ENCODE measurements around the gene CIB4. TPM values are rescaled to one million over a fixed set of nuclear protein-coding genes. Genes with fewer than 3 reads are reported as not detected.

The CIB4 gene
- not detected for total RNA-seq

- no peak for DNase-seq (ENCODE audit: low read depth in 2 of 3, low spot score in 2 of 3)
Observed at GRCh38 chr2:26640781-26641564, at the start of gene CIB4. Gene CIB4 (minus strand): TSS chr2:26641366. CDS start chr2:26641314, 52 bp downstream.

- no peak for DNase-seq (ENCODE audit: low read depth in 2 of 3, low spot score in 2 of 3)
Observed at GRCh38 chr2:26687801-26688200, 46.6 kb upstream of the CIB4 start.

- no peak for DNase-seq (ENCODE audit: low read depth in 2 of 3, low spot score in 2 of 3)
Observed at GRCh38 chr2:26687328-26687727, 46.2 kb upstream of the CIB4 start.

- DNase-seq (ENCODE audit: low read depth in 2 of 3, low spot score in 2 of 3) = peak in 1 of 3 donors; percentile 23
Observed at GRCh38 chr2:26685989-26686839, 45.0 kb upstream of the CIB4 start.

- no peak for DNase-seq (ENCODE audit: low read depth in 2 of 3, low spot score in 2 of 3)
Observed at GRCh38 chr2:26685341-26685740, 44.2 kb upstream of the CIB4 start.

GRCh38 chr2:26683583-26683982, 42.4 kb upstream of the CIB4 start:
- DNase-seq (ENCODE audit: low read depth in 2 of 3, low spot score in 2 of 3) = no peak

- no peak for DNase-seq (ENCODE audit: low read depth in 2 of 3, low spot score in 2 of 3)
Observed at GRCh38 chr2:26682155-26682554, 41.0 kb upstream of the CIB4 start.

GRCh38 chr2:26681656-26682055, 40.5 kb upstream of the CIB4 start:
- DNase-seq (ENCODE audit: low read depth in 2 of 3, low spot score in 2 of 3) = no peak

GRCh38 chr2:26679867-26680266, 38.7 kb upstream of the CIB4 start:
- DNase-seq (ENCODE audit: low read depth in 2 of 3, low spot score in 2 of 3) = no peak

- no peak for DNase-seq (ENCODE audit: low read depth in 2 of 3, low spot score in 2 of 3)
Observed at GRCh38 chr2:26678035-26678434, 36.9 kb upstream of the CIB4 start.

- no peak for DNase-seq (ENCODE audit: low read depth in 2 of 3, low spot score in 2 of 3)
Observed at GRCh38 chr2:26675651-26676255, 34.6 kb upstream of the CIB4 start.

GRCh38 chr2:26674771-26675170, 33.6 kb upstream of the CIB4 start:
- DNase-seq (ENCODE audit: low read depth in 2 of 3, low spot score in 2 of 3) = no peak

- DNase-seq (ENCODE audit: low read depth in 2 of 3, low spot score in 2 of 3) = no peak
Observed at GRCh38 chr2:26674002-26674751, 33.0 kb upstream of the CIB4 start.

GRCh38 chr2:26672818-26673393, 31.7 kb upstream of the CIB4 start:
- no peak for DNase-seq (ENCODE audit: low read depth in 2 of 3, low spot score in 2 of 3)

- DNase-seq (ENCODE audit: low read depth in 2 of 3, low spot score in 2 of 3) = no peak
Observed at GRCh38 chr2:26672112-26672817, 31.1 kb upstream of the CIB4 start.

- no peak for DNase-seq (ENCODE audit: low read depth in 2 of 3, low spot score in 2 of 3)
Observed at GRCh38 chr2:26671691-26672090, 30.5 kb upstream of the CIB4 start.

GRCh38 chr2:26670931-26671460, 29.8 kb upstream of the CIB4 start:
- DNase-seq (ENCODE audit: low read depth in 2 of 3, low spot score in 2 of 3) = no peak

- no peak for DNase-seq (ENCODE audit: low read depth in 2 of 3, low spot score in 2 of 3)
Observed at GRCh38 chr2:26670171-26670570, 29.0 kb upstream of the CIB4 start.

Measured in hematopoietic multipotent progenitor cell (in vitro differentiated cells).